ENCODE measurements around the gene RPL7A.

RPL7A gene

GRCh38 chr9:133349965-133350616 is 2.1 kb downstream of the RPL7A start:
- DNase-seq: peak; percentile 57

DNA sequence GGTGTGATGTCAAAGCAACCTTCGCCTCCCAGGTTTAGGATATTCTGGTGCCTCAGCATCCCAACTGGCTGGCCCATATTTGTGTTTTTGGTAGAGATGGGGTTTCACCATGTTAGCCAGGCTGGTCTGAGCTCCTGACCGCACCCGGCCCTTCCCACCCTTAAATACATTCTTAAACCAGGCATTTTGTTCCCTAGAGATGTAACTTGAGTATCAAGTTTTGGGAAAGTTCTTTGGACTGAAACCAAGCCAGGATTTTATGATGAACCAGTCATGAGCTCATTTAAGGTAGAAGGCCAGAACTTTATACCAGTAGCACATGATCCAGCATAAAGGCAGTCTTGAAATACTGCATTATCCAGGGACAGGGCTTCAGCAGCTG is 3.5 kb downstream of the RPL7A start:
- DNase-seq: no peak

DNA sequence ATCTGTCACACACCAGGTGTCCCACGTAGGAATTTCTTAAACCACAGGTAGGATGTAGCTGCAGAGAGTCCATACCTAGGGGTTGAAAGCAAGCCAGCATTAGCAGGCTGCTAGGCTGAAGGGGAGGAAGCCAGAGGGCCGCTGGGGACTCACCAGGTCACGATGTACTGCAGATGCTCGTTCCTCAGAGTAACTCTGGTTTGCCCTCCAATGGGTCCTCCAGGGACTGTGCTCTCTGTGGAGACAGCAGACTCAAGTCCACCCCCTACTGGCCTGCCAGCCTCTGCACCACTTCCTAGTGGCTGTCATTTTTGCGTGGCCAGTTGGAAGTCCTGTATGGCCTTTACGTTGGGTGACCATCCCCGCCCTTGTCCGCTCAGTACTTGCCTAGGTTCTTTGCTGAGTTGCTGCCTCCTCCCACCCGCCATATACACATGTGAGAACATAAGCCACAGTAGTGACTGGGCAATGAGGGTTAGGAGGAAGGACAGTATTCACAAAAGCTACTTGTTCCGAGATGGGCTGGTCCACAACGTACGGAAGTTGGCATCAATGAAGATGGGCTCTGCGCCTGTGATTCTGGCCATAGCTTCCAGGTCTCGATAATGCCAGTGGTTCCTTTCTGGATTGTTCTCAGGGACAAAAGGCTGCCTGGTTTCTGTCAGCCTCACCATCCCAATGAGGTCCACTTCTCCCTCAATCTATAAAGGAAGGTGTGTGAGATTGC is 4.1 kb downstream of the RPL7A start:
- DNase-seq: peak; percentile 77

- DNase-seq: no peak
Measured at GRCh38 chr9:133352635-133353340, 4.8 kb downstream of the RPL7A start.

- DNase-seq: no peak
Measured at GRCh38 chr9:133353548-133353947, 5.5 kb downstream of the RPL7A start.

GRCh38 chr9:133354766-133355165 is 6.7 kb downstream of the RPL7A start:
- no peak for DNase-seq

DNA sequence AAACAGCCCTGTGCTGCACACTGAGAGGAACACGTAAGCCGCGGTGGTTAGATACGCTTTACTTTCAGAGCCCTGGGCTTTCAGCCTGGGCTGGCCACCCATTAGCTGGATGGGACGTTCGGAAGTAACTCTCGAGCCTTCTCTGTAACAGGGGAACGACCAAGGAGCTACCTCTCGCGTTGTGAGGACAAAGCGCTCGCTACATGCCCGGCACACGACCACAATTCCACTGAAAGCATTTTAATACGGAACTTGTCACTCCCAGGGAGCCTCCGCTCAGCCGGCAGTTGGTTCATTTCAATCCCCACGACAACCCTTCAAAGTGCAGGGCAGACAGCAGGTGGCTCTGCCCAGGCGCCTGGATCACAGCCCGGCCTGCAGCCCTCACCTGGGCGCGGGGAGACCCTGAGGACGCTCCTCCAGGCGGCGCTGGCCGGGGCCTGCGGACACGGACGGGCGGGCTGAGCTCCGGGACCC is 7.9 kb downstream of the RPL7A start:
- DNase-seq: no peak

DNA sequence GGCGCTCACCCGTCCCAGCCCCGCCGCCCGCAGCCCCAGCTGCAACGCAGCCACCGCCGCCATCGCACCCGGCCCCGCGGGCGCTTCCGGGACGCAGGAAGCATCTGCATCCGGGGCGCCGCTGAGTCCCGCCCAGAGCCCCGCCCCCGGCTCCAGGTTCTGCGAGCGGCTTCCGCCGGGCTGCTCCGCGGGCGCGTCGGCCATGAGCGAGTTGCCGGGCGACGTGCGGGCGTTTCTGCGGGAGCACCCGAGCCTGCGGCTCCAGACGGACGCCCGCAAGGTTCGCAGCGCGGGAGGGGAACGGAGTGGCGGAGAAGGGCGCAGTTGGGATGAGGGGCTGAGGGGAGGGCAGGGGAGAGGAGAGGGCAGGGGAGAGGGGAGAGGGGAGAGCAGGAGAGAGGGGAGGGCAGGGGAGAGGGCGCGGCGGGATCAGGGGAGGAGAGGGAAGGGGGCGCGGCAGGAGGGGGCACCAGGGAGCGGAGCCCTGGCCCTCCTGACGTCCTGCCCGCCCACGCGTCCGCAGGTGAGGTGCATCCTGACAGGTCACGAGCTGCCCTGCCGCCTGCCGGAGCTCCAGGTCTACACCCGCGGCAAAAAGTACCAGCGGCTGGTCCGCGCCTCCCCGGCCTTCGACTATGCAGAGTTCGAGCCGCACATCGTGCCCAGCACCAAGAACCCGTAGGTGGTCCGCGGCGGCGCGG is 8.5 kb downstream of the RPL7A start, which contains the start of the genes SURF1 and SURF2:
Gene SURF1, minus strand, starts transcription at position 97 of the 701 bp plus-strand sequence. Its CDS starts 34 bp downstream, at position 63.
Gene SURF2, plus strand, starts transcription at position 160 of the 701 bp plus-strand sequence. Its CDS starts 43 bp downstream, at position 203.
- DNase-seq: peak; percentile 93

GRCh38 chr9:133357656-133358055 is 9.6 kb downstream of the RPL7A start:
- DNase-seq: no peak

DNA sequence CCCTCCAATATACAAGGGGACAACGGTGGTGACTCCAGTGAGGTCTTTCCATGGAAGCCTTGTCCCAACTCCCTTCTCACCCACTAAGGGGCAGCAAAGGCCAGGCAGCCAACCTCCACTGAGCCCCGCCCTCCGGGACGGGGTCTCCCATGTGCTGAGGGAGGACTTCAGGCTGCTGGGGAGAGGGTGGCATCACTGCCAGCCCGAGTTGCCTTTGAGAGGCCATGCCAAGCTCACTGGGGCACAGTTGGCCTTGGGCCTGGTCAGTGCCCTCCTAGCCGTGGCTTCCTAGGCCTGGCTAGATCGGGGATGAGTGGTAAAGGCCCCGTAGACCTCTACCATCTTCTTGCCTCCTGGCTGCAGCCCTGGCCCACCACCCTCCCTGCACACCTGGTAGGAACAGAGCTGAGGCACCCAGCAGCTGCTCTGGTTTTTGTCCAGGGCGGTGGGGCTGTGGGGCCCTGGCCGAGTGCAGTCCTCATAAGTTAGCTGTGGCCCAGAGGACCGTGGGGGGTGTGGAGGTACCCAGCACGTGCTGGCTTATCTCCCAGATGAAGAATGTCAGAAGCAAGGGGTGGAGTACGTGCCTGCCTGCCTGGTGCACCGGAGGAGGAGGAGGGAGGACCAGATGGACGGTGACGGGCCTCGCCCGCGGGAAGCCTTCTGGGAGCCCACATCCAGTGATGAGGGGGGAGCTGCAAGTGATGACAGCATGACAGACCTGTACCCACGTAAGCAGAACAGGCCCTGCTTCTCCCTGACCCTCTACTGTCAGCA is 11.6 kb downstream of the RPL7A start:
- no peak for DNase-seq

DNA sequence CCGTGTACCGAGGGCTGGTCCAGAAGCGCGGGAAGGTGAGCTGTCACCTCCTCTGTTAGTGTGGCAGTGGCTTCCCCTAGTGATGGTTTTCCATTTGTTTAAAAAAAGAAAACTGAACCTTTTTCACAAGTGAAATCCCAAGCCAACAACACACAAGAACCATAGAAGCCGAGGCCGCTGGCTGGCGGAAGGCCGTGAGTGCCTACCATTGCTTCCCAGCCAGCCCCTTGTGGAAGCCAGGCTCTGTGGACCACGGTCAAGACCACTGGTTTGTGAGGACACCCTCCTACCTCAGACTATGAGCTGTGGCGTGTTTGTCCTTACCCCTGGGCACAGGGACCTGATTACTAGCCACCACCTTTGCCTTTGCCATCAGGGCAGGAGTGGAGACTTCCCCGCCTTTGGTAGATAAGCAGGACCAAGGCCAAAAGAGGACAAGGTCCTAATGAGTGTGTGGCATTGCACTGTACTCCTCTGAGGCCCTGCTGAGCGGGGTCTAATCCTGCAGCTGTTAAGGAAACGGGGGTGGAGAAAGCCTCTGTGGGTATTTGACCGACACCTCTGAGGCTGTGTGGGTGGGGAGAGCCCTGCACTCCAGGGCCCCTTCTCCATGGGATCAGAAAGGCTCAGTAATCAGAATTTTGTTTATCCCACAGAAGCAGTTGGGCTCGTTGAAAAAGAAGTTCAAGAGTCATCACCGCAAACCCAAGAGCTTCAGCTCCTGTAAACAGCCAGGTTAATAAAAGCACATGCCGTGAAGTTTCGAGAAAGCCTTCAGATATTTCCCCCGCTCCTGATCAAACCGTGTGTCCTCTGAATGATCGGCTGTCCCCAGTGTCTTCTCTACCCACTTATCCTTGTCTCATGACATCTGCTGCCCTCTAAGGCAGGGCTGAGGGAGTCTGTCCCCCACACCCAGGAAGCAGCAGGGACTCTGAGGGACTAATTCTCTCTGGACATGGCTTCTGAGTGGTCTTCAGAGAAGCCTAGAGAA is 12.7 kb downstream of the RPL7A start:
- DNase-seq: no peak

DNA sequence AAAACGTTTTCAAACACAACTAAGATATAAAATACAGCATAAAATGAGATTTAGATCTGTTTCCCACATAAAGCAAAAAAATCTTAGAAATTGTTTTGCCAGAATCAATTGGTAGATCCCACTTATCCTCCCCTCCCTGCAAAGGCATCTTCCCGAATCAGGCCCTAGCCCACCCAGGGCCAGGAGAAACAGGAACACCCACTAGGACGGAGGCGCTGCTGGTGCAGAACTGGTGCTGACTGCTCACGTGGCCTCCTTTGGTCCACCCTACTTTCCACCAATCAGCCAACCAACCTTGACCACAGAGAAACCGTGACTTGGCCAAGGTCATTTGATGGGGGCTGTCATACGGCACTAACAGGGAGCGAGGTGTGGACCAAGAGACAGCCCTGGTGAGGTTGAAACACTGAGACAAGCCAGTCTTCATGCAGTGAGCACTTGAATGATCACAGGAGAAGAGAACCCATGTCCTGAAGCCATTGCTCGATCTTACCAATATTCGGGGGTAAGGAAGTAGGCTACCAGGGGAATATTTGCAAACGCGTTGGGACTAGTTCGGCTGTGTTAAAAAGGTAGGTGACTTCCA is 13.6 kb downstream of the RPL7A start:
- no peak for DNase-seq

- DNase-seq: no peak
Measured at GRCh38 chr9:133362359-133363044, 14.5 kb downstream of the RPL7A start.

DNA sequence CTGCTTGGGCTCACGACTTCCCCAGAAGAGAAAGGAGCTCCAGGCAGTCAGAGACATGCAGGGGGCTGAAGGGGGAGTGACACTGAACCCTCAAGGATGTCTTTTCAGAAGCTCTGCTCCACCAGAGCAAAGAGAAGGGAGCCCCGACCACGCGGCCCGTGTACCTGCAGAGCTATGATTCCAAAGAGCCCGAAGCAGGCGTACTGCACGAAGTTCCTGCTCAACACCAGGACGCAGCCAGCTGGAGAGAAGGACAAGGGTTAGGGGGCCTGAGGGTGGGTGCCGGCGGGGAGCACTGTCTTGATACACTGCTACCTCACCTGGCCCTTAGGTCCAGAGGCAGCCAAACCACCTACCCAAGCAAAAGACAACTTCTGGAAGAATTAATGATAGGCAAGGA is 18.4 kb downstream of the RPL7A start:
- DNase-seq: no peak

GRCh38 chr9:133367221-133367620 is 19.2 kb downstream of the RPL7A start:
- no peak for DNase-seq

DNA sequence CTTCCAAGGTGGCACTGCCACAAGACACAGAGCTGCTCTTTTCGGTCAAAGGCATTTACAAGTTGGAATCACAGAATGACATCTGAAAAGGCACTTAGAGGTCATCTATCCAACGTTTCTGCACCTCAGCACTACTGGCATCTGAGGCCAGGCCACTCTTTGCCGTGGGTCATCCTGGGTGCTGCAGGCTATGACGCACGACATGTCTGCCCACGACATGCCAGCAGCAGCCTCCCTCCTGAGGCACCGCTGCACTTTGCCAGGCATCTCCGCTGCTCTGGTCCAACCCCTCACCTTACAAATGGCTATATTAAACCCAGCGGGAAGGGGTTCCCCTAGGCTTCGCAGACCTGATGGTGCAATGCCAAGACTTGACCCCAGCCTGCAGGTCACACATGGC is 19.8 kb downstream of the RPL7A start:
- no peak for DNase-seq

- no peak for DNase-seq
Measured at GRCh38 chr9:133368249-133368881, 20.3 kb downstream of the RPL7A start.

DNA sequence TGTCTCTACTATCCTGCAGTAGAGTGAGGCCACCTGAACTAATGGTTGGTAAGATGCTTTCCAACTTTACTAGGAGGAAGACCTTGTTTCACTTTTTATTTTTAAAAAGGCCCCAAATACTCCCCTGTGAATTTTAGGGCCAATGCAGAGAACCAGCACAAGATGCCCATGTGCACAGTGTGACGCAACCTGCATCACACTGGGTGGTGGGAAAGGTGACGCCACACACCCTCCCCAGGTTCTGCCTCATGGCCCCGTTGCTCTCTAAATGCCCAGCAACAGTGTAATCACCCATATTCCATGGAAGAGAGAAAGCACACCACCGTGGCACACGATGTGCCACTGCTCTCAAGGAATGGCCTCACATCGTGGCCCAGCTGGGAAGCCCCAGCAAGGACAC is 21.4 kb downstream of the RPL7A start:
- no peak for DNase-seq

GRCh38 chr9:133369933-133370332 is 21.9 kb downstream of the RPL7A start:
- DNase-seq: peak; percentile 71

Data from activated CD4-positive, alpha-beta T cell treated with anti-CD3 and anti-CD28 coated beads, Interleukin-10, Interleukin-2, amounts not matched to agents 100 ng/mL and 50 ng/mL, durations not matched to agents 16 hours and 8 hours (primary cell).